NCI-H748 (cell line): ENCODE measurements around the gene TCF15.

Experiments
- DNase-seq: peaks from one replicate; lab custom pipeline; 2025; ENCODE audit not compliant: unreplicated experiment; lab: John Stamatoyannopoulos, UW

TCF15 gene

GRCh38 chr20:610130-611046 is at the start of gene TCF15:
Gene TCF15, minus strand, starts transcription at chr20:610309. Its CDS starts 72 bp downstream, at chr20:610237.
- peak; percentile 57 for DNase-seq

GRCh38 chr20:658731-659291 is 48.7 kb upstream of the TCF15 start:
- DNase-seq, result no peak

GRCh38 chr20:658202-658601 is 48.1 kb upstream of the TCF15 start:
- no peak for DNase-seq

- DNase-seq, result no peak
These were observed 45.9 kb upstream of the TCF15 start for GRCh38 chr20:655726-656624.

GRCh38 chr20:654417-654750 is 44.3 kb upstream of the TCF15 start:
- no peak for DNase-seq

GRCh38 chr20:653590-654416 is 43.7 kb upstream of the TCF15 start:
- no peak for DNase-seq

- peak; percentile 87 for DNase-seq
These were observed 43.0 kb upstream of the TCF15 start, which contains the start of gene SRXN1 for GRCh38 chr20:653110-653589. Gene SRXN1, minus strand, starts transcription at chr20:653200. Its CDS starts 15 bp downstream, at chr20:653185.

GRCh38 chr20:652615-653109 is 42.6 kb upstream of the TCF15 start:
- no peak for DNase-seq

- no peak for DNase-seq
These were observed 41.9 kb upstream of the TCF15 start for GRCh38 chr20:651713-652614.

GRCh38 chr20:650954-651353 is 40.8 kb upstream of the TCF15 start:
- no peak for DNase-seq

GRCh38 chr20:650281-650680 is 40.2 kb upstream of the TCF15 start:
- DNase-seq, result no peak

- DNase-seq, result no peak
These were observed 37.4 kb upstream of the TCF15 start for GRCh38 chr20:647479-648019.

GRCh38 chr20:646868-647233 is 36.7 kb upstream of the TCF15 start:
- DNase-seq, result no peak

GRCh38 chr20:646107-646867 is 36.2 kb upstream of the TCF15 start:
- DNase-seq, result no peak

GRCh38 chr20:645318-646106 is 35.4 kb upstream of the TCF15 start:
- peak; percentile 89 for DNase-seq

- no peak for DNase-seq
These were observed 34.7 kb upstream of the TCF15 start for GRCh38 chr20:644692-645317.
